HG03565 (cell line): ENCODE data around the gene MICU1.
A peak's percentile ranks its signal among the peaks of the same experiment; 100 is the strongest.
"Not testable (repeated sequence)": the region's sequence is repeated elsewhere in the genome, so short reads cannot be mapped to it uniquely, and the experiment has no call there.

Experiments
- ATAC-seq: cut with Tn5 transposase; IDR thresholded peaks from one replicate; pipeline ENCODE4 v1.9.1; 2021; ENCODE audit warnings: mild to moderate bottlenecking, moderate library complexity; ENCODE audit not compliant: unreplicated experiment

Gene MICU1

DNA sequence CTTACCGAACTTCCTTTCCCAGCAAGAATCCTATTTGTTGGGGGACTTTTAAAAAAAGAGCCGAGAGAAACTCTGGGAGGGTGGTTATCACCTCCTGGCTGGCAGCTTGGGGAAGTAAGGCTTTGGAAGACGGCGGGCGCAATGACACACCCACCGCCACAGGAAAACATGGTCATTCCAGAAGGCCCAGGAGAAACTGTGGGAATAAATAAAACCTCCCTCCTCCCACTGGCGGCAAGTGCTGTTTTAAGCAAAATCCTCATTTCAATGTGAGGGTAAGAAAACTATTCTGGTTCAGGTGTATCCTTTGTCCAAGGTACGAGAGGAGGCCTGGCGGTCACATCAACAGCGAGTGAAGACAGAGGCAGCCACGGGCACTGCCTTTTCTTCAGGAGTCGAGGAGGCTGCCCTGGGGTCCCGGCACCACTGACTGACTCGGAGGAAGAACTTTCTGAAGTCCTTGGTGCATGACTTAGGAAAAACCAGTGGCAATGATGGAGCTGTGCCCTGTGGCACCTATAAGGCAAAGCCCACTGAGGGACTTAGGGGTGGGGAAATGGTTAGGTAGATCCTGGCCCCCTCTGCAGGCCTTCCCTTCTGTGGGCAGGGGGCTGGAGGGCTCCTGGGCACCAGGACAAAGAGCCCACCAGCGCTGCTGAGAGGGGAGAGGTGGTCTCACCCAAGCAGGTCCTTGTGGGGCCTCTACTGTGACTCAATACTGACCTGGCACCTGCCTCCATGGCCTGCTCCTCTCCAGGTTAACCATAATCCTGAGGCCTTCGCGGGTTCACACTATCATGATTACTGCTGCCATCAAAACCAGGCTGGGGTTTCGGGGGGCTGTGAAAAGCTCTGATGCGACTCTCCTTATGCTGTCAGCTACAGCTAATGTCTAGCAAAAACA is 292.5 kb downstream of the MICU1 start:
- ATAC-seq, result no peak

GRCh38 chr10:72332423-72333111 is 293.3 kb downstream of the MICU1 start:
- ATAC-seq, result no peak

DNA sequence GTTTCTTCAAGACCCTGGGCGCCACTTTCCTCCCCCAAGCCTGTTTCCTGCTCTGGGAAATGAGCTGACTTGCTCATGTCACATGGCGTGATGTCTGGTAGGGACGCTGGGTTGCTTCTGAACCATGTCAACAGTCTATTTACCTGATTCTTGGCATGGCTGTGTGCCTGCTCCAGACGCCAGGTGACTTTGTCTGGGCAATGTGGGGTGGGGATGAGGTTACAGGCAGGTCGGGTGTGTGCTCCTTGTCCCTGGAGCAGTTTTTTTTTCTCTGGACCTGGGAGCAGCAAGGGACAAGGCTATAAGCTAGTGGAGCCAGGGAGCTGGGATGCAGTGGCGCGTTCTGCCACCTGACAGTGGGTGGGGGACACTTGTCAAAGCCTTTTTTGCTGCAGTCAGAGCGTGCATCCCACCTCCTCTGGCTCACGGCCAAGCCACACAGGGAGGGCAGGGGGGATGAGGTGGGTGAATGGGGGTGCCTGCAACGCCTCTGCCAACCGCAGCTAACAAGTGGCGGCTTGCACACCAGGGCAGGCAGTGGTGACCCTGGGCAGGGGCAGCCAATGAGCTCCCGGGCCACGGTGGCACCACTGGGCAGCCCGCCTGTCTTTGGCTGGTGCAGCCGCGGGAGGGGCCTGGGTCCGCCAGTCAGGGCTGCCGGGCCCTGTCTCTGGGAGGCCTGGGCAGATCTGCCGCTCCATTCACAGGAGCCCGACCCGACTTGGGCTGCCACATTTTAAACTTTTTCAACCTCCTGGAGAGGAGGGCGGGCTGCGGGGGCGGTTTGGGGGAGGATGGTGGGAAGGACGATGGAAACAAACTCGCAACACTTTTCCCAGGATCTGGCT is 294.1 kb downstream of the MICU1 start:
- no peak for ATAC-seq

DNA sequence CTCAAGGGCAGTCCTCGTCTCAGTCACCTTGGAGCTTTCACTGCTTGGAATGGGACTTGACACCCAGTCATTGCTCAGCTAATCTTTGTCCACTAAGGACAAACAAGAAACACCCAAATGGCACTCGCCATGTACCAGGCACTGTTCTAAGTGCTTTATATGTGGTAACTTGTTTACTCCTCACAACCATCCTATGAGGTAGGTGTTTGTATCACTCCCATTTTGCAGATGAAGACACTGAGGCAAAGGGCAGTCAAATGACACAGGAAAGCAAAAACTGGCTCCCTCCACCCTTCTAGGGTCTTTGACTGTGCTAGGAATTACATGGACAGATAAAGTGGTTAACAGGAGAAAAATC is 295.8 kb downstream of the MICU1 start:
- ATAC-seq, result no peak

GRCh38 chr10:72329290-72330068 is 296.4 kb downstream of the MICU1 start:
- ATAC-seq, result no peak

DNA sequence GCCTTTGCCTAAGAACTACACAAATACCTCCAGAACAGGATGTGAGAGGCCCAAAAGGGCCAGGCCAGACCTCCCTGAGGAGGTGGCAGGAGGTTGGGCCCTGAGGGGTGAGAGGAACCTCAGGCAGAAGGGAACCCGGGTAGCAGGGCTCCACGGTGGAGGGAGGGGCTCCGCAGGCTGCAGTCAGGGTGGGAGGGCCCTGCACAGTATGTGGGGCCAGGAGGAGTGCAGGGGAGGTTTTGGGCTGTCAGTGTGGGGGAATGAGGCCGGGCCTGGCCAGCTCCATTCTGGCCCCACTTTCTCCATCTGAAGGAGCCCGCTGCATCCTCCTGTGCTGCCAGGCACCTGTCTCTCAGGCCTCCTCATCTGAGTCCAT is 297.1 kb downstream of the MICU1 start:
- no peak for ATAC-seq

DNA sequence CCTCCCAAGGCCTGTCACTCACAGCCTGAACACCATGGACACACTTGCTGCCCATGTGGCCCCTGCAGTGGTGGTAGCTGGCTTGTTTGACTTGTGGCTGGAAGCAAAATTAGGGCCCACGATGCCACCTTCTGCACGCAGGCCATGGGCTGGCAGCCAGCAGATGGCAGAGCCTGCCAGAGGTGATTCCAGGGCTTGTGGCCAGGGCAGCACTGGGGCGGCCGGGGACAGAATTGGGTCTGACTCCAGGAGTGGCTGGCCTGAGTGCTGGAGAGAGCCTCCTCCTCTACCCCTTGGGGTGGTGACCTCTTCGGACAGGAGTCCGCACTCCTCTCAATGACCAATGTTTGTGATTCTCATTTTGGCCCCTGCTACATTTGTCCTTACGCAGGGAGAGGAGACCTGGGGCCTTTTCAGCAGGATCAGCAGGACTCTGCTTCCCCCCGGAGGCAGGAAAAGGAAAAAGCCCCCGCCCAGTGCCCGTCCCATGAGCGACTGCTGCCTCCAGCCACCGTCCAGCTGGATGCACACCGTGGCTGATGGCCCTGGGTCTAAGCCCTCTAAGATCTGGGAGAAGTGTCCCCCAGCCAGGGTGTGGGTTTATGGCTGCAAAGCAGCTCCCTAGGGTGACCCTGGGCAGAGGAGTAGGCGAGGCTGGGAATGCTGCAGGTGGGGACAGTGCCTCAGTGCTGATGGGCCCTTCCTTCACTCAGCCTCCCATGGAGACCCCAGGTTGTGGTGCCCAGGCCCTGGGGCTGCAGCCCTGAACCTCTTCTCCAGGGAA is 297.6 kb downstream of the MICU1 start:
- no peak for ATAC-seq

DNA sequence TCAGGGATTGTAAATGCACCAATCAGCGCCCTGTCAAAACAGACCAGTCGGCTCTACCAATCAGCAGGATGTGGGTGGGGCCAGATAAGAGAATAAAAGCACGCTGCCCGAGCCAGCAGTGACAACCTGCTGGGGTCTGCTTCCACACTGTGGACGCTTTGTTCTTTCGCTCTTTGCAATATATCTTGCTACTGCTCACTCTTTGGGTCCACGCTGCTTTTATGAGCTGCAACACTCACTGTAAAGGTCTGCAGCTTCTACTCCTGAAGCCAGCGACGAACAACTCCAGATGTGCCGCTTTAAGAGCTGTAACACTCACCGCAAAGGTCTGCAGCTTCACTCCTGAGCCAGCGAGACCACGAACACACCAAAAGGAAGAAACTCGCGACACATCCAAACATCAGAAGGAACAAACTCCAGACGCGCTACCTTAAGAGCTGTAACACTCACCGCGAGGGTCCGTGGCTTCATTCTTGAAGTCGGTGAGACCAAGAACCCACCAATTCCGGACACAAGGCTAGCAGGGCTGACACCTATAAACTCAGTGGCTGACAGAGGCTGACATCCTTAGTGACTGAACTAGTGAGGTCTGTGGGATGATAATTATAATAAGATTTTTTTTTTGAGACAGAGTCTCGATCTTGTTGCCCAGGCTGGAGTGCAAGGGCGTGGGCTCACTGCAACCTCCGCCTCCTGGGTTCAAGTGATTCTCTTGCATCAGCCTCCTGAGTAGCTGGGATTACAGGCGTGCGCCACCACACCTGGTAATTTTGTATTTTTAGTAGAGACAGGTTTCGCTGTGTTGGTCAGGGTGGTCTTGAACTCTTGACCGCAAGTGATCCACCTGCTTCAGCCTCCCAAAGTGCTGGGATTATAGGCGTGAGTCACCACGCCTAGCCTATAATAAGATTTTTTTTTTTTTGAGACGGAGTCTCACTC is 298.9 kb downstream of the MICU1 start:
- not testable (repeated sequence) for ATAC-seq

DNA sequence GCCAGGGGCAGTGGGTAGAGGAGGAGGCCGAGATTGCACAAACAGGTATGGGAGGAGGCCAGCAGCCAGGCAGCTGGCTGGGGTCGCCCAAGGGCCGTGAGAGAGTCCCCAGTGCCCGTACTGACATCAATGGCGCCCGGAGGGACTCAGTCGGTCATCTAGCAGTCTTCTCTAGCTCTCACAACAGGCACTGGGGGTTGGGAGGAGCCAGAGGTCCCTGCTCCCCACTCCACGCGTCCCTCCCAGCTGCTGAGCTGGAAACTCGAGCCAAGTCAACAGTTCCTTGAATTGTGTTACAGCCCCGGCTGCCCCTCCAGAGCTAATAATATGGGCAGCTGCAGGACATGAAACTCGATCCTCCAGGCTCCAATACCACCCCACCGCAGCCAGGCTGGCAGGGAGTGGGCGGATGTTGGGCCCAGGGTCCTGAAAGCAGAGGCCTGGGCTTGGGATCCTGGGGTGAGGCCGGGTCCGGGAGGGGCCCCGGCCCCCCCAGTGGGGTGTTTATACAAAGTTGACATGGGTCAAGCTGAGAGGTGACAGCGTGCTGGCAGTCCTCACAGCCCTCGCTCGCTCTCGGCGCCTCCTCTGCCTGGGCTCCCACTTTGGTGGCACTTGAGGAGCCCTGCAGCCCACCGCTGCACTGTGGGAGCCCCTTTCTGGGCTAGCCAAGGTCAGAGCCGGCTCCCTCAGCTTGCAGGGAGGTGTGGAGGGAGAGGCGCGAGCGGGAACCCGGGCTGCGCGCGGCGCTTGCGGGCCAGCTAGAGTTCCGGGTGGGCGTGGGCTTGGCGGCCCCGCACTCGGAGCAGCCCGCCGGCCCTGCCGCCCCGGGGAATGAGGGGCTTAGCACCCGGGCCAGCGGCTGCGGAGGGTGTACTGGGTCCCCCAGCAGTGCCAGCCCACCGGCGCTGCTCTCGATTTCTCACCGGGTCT is 300.4 kb downstream of the MICU1 start:
- not testable (repeated sequence) for ATAC-seq

DNA sequence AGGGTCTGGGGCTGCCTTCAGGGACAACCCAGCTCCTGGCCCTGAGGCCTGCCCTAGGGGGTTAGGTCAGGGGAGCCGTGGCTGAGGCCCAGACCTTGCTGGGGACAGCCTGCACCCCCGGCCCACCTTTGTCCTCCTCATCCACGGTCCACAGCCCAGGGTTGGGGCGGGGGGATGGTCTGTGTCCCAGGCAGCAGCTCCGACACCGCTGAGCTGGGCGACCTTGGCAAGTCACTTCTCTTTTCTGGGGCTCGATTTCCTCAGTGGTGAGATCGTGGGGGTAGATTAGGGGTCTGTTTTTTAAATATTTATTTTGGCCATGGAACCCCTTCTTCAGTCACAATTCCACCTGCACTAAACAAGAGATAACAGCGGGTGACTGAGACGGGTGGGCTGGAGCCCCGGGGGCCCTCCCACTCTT is 302.1 kb downstream of the MICU1 start:
- ATAC-seq, result no peak

- no peak for ATAC-seq
Measured at GRCh38 chr10:72323108-72323749, 302.6 kb downstream of the MICU1 start.

- ATAC-seq, result no peak
Measured at GRCh38 chr10:72322280-72323058, 303.4 kb downstream of the MICU1 start.

- ATAC-seq, result no peak
Measured at GRCh38 chr10:72322030-72322279, 303.9 kb downstream of the MICU1 start.

GRCh38 chr10:72321248-72322029 is 304.4 kb downstream of the MICU1 start:
- ATAC-seq, result no peak

DNA sequence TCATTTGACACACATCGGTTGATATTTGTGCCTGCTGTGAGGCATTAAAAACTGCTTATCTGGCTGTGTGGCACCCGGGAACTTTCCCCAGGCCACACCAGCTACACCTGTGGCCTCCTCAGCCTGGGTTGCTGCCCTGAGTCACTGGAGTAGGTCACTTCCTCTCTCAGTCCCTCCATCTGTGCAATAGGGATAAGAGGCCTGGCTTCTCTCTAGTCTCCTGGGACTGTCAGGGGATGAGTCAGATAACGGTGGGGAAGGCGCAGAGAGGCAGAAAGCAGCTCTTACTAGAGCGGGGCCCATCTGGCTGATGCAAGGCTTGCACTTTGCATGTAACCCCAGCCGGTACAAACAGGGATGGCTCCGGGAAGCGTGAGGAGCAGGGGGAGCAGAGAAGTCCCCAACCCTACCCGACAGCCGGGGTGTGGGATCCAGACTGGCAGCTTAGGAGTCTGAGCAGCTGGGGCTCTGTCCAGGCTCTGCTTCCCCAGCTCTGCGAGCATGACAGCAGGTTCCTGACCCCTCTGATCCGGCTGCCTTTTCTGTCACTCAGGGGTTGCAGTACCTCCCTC is 305.1 kb downstream of the MICU1 start:
- ATAC-seq, result peak; percentile 61
